GM18499 (cell line): ENCODE results near the gene MAP3K1.

ENCODE experiments used
- ATAC-seq: cut with Tn5 transposase; IDR thresholded peaks from one replicate; pipeline ENCODE4 v1.9.1; 2021; ENCODE audit warnings: moderate number of reproducible peaks; ENCODE audit not compliant: insufficient read depth, unreplicated experiment

Gene MAP3K1

GRCh38 chr5:56840597-56840996, 25.2 kb downstream of the MAP3K1 start:
- ATAC-seq = no peak

DNA sequence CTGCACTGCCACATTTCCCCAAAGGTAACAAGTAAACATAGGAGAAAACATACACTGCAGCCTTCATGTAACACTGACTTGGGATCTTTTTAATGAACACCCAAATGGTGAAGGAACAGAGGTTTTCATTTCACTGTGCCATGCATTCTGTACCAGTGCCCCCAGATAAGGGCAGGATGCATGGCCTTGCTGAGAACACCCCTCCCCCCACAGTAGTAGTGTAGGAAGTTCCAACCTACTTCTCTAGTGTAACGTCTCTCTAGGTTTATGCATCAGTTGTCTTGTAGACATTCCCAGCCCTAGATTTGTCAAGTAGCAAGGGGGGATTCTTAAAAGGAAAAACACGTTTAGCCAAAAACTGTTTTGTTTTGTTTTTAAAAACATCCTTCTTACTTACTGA, 29.9 kb downstream of the MAP3K1 start:
- no peak for ATAC-seq

DNA sequence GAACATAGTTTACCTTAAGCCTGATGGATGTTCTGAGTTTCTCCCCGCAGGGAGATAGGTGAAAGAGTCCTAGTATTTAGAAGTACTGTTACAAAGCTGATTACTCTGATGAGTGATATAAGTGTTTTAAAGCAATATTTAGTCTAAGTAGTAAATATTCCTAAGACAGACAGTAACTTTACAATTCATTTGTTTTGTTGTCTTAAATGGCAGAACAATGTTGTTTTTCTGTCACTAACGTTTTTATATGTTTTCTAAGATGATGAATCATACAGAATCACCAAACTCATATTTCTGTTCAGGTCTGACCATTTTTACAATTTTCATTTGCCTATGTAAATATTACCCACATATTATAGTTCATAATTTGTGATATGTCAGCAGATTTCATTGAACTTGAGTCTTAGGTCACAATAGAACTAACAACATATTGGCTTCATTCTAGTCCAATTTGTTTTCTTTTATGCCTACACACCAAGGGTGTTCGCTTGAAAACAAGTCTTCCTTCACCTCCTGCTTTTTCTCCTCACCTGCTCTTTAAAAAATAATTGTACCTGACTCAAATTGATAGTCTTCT, 30.6 kb downstream of the MAP3K1 start:
- no peak for ATAC-seq

GRCh38 chr5:56848206-56848605, 32.9 kb downstream of the MAP3K1 start:
- no peak for ATAC-seq

DNA sequence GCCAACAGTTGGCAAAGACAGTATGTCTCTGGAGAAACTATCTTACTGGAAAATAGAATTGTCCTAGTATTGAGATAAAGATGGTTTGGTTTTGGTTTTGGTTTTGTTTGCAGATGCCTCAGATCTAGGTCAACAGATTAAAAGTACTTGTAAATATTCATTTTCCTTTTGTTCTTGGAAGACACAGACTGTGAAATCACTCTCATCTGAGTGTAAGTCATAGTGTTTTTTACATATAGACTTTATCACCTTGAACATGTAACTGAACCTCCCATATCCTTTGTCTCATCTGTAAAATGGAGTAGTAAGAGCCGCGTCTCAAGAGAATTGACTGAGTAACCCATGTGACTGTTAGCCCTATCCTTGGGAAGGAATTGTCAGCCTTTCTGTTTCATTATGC, 34.3 kb downstream of the MAP3K1 start:
- ATAC-seq = no peak

DNA sequence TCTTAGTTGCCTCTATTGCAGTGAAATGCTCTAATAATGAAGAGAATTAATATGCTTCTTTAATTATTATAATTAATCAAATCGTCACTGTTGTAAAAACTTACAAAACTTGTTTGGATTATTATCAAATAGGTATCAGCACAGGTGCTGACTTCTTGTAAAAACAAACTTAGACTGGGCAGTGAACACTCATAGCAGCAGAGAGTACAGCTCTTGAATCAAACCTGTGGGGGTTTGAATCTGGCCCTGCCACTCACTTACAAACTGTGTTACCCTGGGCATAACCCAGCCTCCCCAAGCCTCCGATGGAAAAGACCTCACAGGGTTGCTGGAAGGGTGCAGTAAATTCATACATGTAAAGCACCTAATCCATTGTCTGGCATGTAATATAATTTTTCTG, 35.1 kb downstream of the MAP3K1 start:
- ATAC-seq = no peak

DNA sequence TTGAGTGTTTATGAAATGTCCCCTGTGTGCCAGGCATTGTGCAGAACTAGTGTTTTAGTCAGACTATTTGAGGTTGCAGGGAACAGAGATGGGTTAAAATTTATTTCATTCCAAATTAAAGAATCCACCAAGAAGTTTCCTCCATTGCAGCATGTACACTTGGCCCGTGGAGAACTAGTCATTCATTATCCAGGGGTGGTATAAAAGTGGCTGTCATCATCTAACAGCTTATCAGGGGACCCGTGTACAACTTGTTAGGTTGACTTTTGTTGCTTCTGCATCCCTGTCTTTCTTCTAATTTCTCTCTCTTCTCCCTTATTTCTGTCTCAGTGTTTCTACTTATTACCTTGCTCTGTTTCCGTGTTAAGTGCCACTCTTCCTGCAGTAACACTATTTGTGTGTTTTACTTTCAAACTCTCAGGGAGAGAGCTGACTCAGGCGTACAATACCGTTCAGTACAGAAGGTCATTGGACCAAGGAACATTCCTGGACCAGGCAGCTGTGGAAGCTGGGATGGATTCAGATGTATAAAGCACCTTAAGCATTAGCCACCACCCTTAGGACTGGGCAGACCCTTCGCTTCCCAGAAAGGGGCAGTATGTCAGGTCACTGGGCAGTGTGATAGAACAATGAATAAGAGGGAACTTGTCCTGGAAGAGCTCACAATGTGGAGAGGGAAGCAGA, 36.1 kb downstream of the MAP3K1 start:
- no peak for ATAC-seq

DNA sequence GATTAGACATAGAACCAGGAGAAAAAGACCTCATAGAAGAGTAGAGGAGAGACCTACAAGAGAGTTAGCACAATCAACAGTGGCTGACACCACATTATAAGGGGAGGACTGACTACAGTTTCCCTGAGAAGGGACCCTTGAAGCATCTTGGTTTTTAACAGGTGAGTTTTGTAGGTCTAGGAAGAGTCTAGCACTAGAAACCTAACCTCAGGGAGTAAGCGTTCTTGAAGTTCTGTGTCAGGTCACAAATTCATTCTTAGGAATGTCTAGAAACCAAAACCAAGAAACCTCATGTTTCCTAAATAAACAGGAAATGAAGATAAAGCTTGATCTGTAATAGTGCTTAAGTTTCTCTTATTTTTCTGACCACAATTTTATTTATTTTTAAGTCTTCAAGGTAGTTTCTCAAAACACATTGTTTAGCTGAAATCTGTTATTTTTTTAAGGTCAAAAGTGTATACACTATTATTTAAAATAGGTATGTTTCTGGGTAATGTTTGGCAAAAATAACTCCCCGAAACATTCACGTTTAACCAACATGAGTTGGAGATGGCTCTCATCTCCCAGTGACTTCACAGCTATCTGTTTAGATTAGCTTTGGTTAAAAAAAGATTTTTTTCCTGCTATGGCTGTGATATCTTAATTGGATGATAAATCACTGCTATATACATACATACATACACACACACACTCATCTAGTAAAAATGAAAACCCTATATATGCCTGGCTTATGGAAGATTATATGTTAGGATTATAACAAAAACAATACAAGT, 37.1 kb downstream of the MAP3K1 start:
- ATAC-seq = no peak

DNA sequence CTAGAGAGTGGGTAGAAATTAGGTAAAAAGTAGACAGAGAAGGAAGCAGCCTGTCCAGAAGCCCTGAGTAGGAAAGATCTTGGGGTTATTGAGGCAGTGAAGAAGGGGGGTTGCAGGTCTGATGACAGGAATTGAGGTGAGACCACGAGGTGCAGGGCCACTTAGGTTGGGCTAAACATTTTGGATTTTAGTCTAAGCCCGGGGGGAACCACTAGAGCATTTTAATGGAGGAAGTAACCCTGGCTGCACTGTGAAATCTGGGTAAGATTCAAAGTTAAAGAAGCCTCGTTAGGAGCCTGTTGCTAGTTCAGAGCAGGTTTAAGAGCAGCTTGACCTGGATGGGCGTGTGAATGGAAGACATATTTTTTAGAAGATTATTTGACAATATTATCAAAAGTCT, 38.3 kb downstream of the MAP3K1 start:
- ATAC-seq = no peak

DNA sequence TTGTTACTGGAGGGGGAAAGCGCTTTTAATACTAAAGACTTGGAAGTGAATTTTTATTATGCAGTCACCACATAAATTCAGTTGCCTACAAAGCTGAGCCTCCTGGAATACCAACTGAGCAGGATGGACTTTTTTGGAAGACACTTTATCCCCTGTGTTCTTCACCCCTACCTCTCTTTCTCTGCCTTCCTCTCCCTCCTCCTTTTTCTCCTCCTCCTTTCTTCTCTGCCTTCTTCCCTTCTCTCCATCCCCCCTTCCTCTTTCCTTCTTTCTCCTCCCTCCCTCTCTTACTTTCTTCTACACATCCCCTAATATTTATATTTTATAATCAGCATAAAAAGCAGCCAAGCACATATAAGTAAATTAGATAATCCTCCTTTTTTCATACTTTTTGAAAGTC, 39.6 kb downstream of the MAP3K1 start:
- no peak for ATAC-seq

- ATAC-seq = no peak
Measured at GRCh38 chr5:56856541-56857178, 41.3 kb downstream of the MAP3K1 start.

- ATAC-seq = no peak
Measured at GRCh38 chr5:56858777-56859442, 43.6 kb downstream of the MAP3K1 start.

GRCh38 chr5:56861893-56862485, 46.6 kb downstream of the MAP3K1 start:
- no peak for ATAC-seq

DNA sequence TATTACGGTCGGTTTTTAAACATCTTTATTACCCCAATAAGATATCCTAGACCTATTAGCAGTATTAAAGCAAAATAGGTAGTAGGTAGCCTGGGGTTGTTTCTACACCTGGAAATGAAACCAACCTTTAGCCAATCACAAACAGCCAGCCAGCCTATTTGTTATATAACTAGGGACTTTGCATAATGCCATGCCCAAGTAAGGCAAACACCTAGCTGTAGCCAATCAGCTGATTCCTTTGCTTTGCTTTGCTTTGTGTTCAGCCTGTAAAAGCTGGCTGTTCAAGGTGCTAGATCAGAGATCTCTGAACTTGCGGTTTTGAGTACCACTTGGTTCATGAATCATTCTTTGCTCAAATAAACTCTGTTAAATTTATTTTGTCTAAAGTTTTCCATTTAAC, 47.6 kb downstream of the MAP3K1 start:
- no peak for ATAC-seq

DNA sequence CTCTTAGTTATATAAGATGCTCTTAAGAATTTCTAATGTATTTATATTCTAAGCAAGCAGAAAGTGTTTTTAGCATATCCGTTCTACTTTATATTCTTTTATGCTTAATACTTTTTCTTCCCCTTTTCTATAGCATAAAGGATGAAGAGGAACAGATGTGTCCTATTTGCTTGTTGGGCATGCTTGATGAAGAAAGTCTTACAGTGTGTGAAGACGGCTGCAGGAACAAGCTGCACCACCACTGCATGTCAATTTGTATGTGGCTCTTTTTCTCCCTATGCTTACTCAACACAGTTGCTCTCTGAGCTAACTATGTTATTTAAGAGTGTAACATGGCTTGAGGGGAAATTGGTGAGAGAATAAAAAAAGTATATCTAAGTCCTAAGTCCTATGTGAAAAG, 56.4 kb downstream of the MAP3K1 start:
- ATAC-seq = no peak

DNA sequence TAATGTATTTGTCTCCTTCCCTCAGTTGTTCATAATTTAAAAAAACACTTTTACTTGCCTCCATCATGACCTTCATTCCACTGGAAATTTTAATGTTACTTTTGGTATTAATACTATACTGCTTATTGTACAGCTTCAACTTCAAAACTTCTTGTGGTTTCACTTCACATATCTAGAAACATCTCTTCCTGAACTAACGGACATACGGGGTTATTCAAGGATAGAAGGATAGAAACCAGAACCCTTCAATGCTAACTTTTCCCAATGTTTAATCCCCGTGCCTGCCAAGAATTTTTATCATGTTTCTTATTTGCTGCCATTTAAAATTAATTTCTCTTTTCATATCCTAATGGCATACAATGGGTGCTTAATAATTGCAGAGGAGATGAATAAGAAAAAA, 57.7 kb downstream of the MAP3K1 start:
- ATAC-seq = no peak

GRCh38 chr5:56876327-56876726, 61.0 kb downstream of the MAP3K1 start:
- no peak for ATAC-seq

- no peak for ATAC-seq
Measured at GRCh38 chr5:56881571-56881970, 66.2 kb downstream of the MAP3K1 start.

DNA sequence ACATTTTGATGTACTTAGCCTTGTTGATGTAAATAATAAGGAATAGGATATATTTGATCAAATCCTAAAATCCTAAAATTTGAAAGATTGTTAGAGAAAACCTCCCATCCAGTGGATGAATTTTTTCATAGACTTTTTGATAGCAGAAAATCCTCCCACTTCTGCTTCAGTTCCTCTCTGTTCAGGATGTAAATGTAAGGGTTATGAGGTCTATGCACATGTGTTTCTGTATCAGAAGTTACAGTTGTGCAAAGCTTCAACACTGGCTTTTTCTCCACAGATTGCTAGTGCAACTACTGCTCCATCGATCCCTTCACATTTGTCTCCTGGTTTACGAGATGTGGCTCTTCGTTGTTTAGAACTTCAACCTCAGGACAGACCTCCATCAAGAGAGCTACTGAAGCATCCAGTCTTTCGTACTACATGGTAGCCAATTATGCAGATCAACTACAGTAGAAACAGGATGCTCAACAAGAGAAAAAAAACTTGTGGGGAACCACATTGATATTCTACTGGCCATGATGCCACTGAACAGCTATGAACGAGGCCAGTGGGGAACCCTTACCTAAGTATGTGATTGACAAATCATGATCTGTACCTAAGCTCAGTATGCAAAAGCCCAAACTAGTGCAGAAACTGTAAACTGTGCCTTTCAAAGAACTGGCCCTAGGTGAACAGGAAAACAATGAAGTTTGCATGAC, 78.1 kb downstream of the MAP3K1 start:
- ATAC-seq = no peak

- no peak for ATAC-seq
Measured at GRCh38 chr5:56896763-56897162, 81.4 kb downstream of the MAP3K1 start.
